HAP-1 (cell line): ENCODE measurements around the gene LUC7L3.
"Not testable (repeated sequence)": the region's sequence is repeated elsewhere in the genome, so short reads cannot be mapped to it uniquely, and the experiment has no call there.

ENCODE experiments used
- DNase-seq, 2 experiments: peaks; one replicate each; pipeline ENCODE4 v3.0.0-alpha.2; 2016 to 2020; ENCODE audit warnings: low spot score in 2 of 2
- H3K27me3 ChIP-seq: fragments of 250-450 bp; sonication (Bioruptor Pico); 2 replicates; pipeline ENCODE4 v1.5.1; 2020; ENCODE audit warnings: low read depth, mild to moderate bottlenecking, moderate library complexity
- H3K36me3 ChIP-seq: fragments of 250-450 bp; sonication (Bioruptor Pico); replicated peaks from 2 replicates; pipeline ENCODE4 v1.5.1; 2020; ENCODE audit warnings: mild to moderate bottlenecking
- H3K4me1 ChIP-seq: fragments of 250-450 bp; sonication (Bioruptor Pico); 2 replicates; pipeline ENCODE4 v1.5.1; 2020; ENCODE audit warnings: mild to moderate bottlenecking
- H3K4me3 ChIP-seq: fragments of 250-450 bp; sonication (Bioruptor Pico); 2 replicates; pipeline ENCODE4 v1.5.1; 2020; ENCODE audit warnings: mild to moderate bottlenecking, moderate library complexity
- H3K9me3 ChIP-seq: fragments of 250-450 bp; sonication (Bioruptor Pico); 2 replicates; pipeline ENCODE4 v1.5.1; 2020; ENCODE audit warnings: mild to moderate bottlenecking, moderate library complexity
- in situ Hi-C: fragments of 300-500 bp; cut with MboI; formaldehyde crosslinking; loops from 3 replicates; pipeline ENCODE4 v1.14.3; 2020; ENCODE audit warnings: low sequenced_read_pairs, inconsistent platforms, mixed read lengths

The LUC7L3 gene

GRCh38 chr17:50710650-50711049, 8.8 kb upstream of the LUC7L3 start:
- no peaks in the 10 kb centered on the region for H3K36me3 ChIP-seq
- H3K4me1 ChIP-seq: peaks cover 29% of the 10 kb centered on the region
- H3K9me3 ChIP-seq: no peaks in the 10 kb centered on the region
- in situ Hi-C loops: no loop called here
- no peak overlapping the region for H3K4me3 ChIP-seq
- no peaks in the 10 kb centered on the region for H3K27me3 ChIP-seq
- DNase-seq: no peak

GRCh38 chr17:50712641-50713040, 6.8 kb upstream of the LUC7L3 start:
- no peaks in the 10 kb centered on the region for H3K9me3 ChIP-seq
- no peaks in the 10 kb centered on the region for H3K36me3 ChIP-seq
- no peak overlapping the region for H3K4me3 ChIP-seq
- H3K27me3 ChIP-seq: no peaks in the 10 kb centered on the region
- DNase-seq: no peak
- in situ Hi-C loops: no loop called here
- H3K4me1 ChIP-seq: peaks cover 29% of the 10 kb centered on the region

GRCh38 chr17:50715471-50715870, 3.9 kb upstream of the LUC7L3 start:
- in situ Hi-C loops: no loop called here
- peaks cover 13% of the 10 kb centered on the region for H3K4me1 ChIP-seq
- peaks cover 7% of the 10 kb centered on the region for H3K36me3 ChIP-seq
- no peak overlapping the region for H3K4me3 ChIP-seq
- no peak for DNase-seq
- H3K27me3 ChIP-seq: no peaks in the 10 kb centered on the region
- H3K9me3 ChIP-seq: no peaks in the 10 kb centered on the region

- Histone ChIP-seq H3K4me3 (peak overlapping the region; percentile 99), H3K27me3 (no peaks in the 10 kb centered on the region), H3K4me1 (peaks cover 20% of the 10 kb centered on the region), H3K9me3 (no peaks in the 10 kb centered on the region), H3K36me3 (peaks cover 15% of the 10 kb centered on the region)
- in situ Hi-C loops: no loop called here
- peak in 1 of 2 experiments; percentile 34 for DNase-seq
Measured at GRCh38 chr17:50719924-50720794, 756 bp downstream of the LUC7L3 start.

- H3K4me1 ChIP-seq: peaks cover 28% of the 10 kb centered on the region
- H3K4me3 ChIP-seq: peak overlapping the region; percentile 99
Measured at GRCh38 chr17:50721194-50722010, 2.0 kb downstream of the LUC7L3 start.

GRCh38 chr17:50722746-50723145, 3.3 kb downstream of the LUC7L3 start:
- Histone ChIP-seq H3K4me3 (peak overlapping the region; percentile 99), H3K4me1 (peaks cover 30% of the 10 kb centered on the region), H3K36me3 (peaks cover 16% of the 10 kb centered on the region), H3K27me3 (no peaks in the 10 kb centered on the region), H3K9me3 (no peaks in the 10 kb centered on the region)
- no peak for DNase-seq
- in situ Hi-C loops: no loop called here

More at GRCh38 chr17:50721194-50722010, 2.0 kb downstream of the LUC7L3 start:
- H3K27me3 ChIP-seq: no peaks in the 10 kb centered on the region
- in situ Hi-C loops: no loop called here
- H3K9me3 ChIP-seq: no peaks in the 10 kb centered on the region
- DNase-seq: no peak
- peaks cover 16% of the 10 kb centered on the region for H3K36me3 ChIP-seq

- H3K27me3 ChIP-seq, H3K9me3 ChIP-seq, H3K4me3 ChIP-seq, in situ Hi-C loops, DNase-seq: not testable (repeated sequence)
- H3K4me1 ChIP-seq: peaks cover 25% of the 10 kb centered on the region
- peaks cover 14% of the 10 kb centered on the region for H3K36me3 ChIP-seq
Measured at GRCh38 chr17:50724622-50725021, 5.2 kb downstream of the LUC7L3 start.

GRCh38 chr17:50725769-50726655, 6.6 kb downstream of the LUC7L3 start:
- H3K36me3 ChIP-seq: peaks cover 12% of the 10 kb centered on the region

GRCh38 chr17:50728112-50728429, 8.7 kb downstream of the LUC7L3 start:
- peaks cover 13% of the 10 kb centered on the region for H3K4me1 ChIP-seq
- no peak overlapping the region for H3K4me3 ChIP-seq
- in situ Hi-C loops: no loop called here
- no peaks in the 10 kb centered on the region for H3K27me3 ChIP-seq
- DNase-seq: no peak
- peaks cover 8% of the 10 kb centered on the region for H3K36me3 ChIP-seq
- no peaks in the 10 kb centered on the region for H3K9me3 ChIP-seq

More at GRCh38 chr17:50725769-50726655, 6.6 kb downstream of the LUC7L3 start:
- in situ Hi-C loops: no loop called here
- no peak overlapping the region for H3K4me3 ChIP-seq
- H3K27me3 ChIP-seq: no peaks in the 10 kb centered on the region
- H3K4me1 ChIP-seq: peaks cover 25% of the 10 kb centered on the region
- no peaks in the 10 kb centered on the region for H3K9me3 ChIP-seq
- no peak for DNase-seq

GRCh38 chr17:50728881-50729765, 9.7 kb downstream of the LUC7L3 start:
- Histone ChIP-seq H3K4me1 (peaks cover 10% of the 10 kb centered on the region; the same call in 1 of the 2 replicates), H3K9me3 (no peaks in the 10 kb centered on the region), H3K4me3 (no peak overlapping the region), H3K36me3 (peaks cover 8% of the 10 kb centered on the region), H3K27me3 (no peaks in the 10 kb centered on the region)
- DNase-seq: no peak
- in situ Hi-C loops: no loop called here

GRCh38 chr17:50731575-50732460, 12.4 kb downstream of the LUC7L3 start:
- Histone ChIP-seq H3K4me3 (no peak overlapping the region), H3K4me1 (no peaks in the 10 kb centered on the region; the same call in 1 of the 2 replicates), H3K27me3 (no peaks in the 10 kb centered on the region), H3K36me3 (peaks cover 13% of the 10 kb centered on the region), H3K9me3 (no peaks in the 10 kb centered on the region)
- in situ Hi-C loops: no loop called here
- DNase-seq: no peak

- Histone ChIP-seq H3K36me3 (peaks cover 43% of the 10 kb centered on the region), H3K4me3 (no peak overlapping the region), H3K27me3 (no peaks in the 10 kb centered on the region), H3K9me3 (no peaks in the 10 kb centered on the region), H3K4me1 (no peaks in the 10 kb centered on the region; the same call in 1 of the 2 replicates)
- DNase-seq: no peak
- in situ Hi-C loops: no loop called here
Measured at GRCh38 chr17:50735287-50735686, 15.9 kb downstream of the LUC7L3 start.
